Fibroblast of skin of scalp (primary cell): Measurements from ENCODE around the gene RCAN3.

Experiments used
- DNase-seq: peaks from one replicate; pipeline ENCODE4 v3.0.0-alpha.2; 2013

Gene RCAN3

DNA sequence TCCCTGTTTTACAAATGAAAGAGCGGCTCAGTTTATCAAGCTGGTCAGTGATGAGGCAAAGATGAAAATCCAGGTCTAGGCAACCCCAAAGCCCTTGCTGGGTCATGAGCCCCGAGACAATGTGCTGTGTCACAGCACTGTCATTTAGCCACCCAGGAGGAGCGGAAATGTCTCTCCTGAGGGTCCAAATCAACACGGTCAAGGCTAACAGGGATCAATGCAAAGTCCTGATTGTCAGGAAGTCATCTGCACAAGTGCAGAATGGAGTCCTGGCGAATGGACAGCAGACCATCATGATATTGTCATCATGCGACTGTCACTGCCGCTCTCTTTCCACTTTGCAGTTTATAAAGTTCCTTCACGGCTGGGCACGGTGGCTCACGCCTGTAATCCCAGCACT is 83.5 kb downstream of the RCAN3 start:
- DNase-seq, result no peak

DNA sequence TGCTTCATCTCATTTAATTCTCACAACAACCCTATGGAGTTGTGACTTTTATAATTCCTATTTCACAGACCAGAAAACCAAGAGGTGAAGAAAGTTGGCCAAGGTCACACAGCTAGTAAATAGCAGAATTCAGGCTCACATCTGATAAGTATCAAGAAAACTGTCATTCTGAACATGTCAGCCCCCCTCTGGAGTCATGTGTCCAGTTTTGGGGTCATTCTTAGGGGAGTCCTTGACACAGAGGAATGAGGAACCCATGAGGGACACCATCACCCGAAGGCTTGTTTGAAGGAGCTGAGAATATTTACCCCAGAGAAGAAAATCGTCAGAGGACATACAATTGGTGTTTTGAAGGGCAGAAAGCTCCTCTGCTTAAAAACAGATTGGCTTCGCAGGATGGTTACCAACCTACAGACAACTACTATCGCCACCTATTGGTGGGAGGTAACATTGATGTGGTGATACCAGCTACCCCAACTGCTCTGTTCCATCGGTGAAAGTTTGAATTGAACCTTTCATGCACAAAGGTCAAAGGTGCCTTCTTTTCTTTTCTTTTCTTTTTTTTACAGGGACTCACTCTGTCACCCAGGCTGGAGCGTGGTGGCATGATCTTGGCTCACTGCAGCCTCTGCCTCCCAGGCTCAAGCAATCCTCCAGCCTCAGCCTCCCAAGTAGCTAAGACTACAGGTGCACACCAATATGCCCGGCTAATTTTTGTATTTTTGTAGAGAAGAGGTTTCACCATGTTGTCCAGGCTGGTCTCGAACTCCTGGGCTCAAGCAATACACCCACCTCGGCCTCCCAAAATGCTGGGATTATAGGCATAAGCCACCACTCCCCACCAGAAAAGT is 84.6 kb downstream of the RCAN3 start:
- peak; percentile 52 for DNase-seq

DNA sequence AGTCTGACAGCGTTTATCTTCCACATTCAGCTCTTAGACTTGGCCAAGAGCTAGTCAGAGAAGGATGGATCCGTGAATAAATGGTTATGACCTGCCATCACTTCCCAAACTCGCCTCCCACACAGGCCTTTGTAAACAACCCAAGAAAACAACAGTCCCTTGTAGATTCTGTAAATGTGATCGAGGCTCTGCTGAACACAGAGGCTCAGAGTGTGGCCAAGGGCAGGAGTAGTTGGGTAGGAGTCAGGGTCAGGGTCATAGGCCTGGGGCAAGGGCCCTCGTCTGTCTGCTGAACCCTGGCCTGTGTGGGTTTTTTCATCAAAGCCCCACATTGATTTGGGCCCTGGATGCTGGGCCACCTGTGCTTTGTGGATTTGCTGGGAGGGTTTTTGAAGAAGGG is 85.9 kb downstream of the RCAN3 start:
- no peak for DNase-seq

DNA sequence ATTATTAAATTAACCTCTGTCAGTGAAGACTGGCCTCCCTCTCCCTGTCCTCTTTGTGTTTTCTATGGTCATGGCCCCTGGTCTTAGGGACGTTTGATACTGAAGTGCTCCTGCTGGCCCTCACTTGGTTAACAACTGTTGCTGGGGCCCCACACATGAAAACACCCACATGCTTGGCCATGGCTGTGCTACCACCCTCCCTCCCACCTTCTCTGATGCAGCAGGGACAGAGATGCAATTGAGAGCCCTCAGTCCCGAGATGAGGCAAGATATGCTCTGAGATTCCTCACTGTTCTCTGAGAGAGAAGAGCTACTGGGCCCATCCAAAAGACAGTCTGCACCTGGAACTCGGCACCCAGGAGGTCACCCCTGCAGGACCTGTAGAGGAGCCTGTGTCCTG is 86.6 kb downstream of the RCAN3 start:
- no peak for DNase-seq
